Hematopoietic multipotent progenitor cell treated with erythropoietin and hydrocortisone succinate and interleukin-3 and kit ligand, for 4 days (in vitro differentiated cells): ENCODE results near the gene XPC.

Source experiments
- DNase-seq: peaks from one replicate; pipeline ENCODE4 v3.0.0-alpha.2; 2015

Gene XPC

DNA sequence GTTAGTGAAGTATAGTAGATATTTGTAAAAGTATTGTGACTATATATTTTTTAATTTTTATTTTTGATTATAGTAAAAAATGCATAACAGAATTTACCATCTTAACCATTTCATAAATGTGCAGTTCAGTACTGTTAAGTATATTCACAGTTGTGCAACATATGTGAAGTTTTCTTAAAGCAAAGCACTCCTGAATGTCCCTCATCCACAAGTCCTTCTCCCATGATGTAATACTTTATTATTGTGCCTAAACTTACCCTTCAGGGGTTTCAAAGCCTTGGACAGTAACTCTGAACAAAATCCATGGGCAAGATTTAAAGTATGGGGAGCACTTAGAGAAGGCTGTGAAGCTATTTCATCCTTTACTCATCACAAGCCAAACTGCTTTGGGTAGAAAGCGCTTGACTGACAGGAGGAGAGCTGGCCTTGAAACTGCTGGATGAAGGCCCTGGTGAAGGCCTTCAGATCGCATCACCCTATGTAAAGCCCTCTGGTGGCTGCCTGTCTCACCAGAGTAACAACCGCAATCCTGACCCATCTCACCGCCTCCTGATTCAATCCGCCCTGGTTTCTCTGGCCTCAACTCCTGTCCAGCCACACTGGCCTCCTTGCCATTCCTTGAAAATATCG, 28.3 kb upstream of the XPC start:
- peak; percentile 34 for DNase-seq

GRCh38 chr3:14204515-14205284, 26.3 kb upstream of the XPC start:
- peak; percentile 88 for DNase-seq

DNA sequence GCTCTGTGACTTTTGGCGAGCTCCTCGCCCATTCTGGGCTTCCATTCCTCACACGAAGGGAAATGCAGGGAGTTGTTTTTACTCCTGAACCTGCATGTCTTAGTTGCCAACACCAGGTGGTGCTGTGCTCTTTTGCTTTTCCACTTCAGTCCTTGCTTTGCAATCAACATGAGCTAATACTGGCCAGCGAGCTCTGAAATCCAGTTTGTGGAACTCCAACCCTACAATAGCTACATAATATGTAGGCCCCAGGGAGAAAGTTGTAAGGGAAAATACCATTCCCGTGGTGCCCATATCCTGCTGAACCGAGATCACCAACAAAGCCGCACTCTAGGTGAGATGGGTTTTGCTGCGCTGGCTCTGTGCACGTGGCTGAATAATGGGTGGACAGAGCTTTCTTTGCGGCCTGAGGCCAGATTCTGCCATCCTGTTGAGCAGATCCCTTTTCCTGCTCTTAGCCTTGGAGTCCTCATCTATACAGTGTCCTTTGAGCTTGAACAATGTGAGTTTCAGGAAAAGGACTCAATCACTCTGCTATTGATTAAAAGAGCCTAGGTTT, 25.2 kb upstream of the XPC start:
- peak; percentile 90 for DNase-seq

- no peak for DNase-seq
Measured at GRCh38 chr3:14202874-14203520, 24.6 kb upstream of the XPC start.

GRCh38 chr3:14201940-14202684, 23.7 kb upstream of the XPC start:
- no peak for DNase-seq

- DNase-seq: no peak
Measured at GRCh38 chr3:14200841-14201240, 22.4 kb upstream of the XPC start.

GRCh38 chr3:14200276-14200675, 21.9 kb upstream of the XPC start:
- DNase-seq: no peak

GRCh38 chr3:14199641-14200040, 21.2 kb upstream of the XPC start:
- no peak for DNase-seq

DNA sequence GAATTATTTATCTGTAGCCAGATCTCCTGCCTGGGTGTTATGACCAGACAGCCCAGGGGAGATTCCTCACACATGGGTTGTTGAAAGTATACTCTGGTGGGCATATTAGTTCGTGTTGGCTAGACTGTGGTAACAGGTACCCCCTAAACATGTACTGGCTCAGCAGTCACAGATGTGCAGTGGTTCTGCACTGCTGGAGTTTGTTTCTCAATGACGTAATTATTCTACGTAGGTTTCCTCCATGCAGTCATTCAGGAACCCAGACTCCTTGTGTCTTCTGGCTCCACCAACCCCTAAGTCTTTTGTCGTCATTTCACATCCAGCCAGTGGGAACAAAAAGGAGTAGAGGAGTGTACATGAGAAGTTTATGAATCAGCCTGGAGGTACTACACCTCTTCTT, 16.5 kb upstream of the XPC start:
- no peak for DNase-seq

DNA sequence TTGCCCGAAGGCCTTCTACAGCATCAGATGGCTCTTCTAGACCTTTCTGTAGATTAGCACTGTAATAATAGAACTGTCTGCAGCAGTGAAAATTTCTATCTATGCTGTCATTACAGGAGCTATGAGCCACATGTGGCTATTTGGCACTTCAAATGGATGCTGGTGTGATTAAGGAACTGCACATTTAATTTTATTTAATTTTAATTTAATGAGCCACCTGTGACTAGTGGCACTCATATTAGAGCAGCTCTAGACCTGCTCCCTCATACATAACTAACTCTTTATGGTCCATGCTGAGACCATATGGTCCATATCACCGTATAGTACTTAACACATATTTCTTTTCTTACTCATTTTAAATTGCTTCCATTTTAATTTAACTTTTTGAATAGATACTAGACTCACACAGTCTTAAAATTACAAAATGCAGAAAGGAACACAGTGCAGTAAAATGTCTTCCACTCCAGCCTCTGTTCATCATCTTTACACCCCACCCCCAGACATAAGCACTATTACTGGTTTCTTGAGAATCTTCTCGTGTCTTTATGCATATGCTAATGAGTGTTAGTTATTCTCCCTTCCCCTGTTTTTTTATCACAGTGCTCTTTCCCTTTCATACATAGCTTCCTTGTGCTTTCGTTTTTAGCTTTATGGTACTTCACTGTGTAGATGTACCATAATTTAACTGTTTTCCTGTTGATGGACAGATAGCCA, 9.8 kb upstream of the XPC start:
- no peak for DNase-seq

GRCh38 chr3:14186854-14187458, 8.6 kb upstream of the XPC start:
- DNase-seq: no peak

DNA sequence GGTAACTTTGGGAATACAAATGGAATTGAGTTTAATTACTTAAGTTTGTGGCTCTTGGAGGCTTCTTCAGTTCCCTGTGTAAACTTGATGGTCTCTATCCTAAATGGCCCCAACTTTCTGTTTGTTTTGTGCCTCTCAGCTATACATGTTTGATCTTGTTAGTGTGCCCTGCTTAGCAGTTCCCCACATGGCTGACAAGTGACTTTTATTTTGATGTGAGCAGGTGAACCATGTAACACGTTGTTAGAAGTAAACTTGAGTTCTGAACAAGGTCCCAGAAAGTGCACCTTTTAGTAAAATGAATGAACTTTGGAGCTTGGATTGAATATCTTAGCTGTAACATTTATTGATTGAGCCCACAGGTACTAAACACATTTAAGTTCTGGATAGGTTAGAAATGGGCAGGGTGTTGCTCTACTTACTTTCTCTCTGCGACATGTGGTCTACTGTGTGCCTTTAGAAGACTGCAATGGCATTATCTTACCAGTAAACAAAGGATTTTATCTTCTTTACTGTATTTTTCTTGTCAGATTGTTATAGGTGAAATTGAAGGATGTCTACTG, 4.7 kb upstream of the XPC start:
- DNase-seq: no peak

DNA sequence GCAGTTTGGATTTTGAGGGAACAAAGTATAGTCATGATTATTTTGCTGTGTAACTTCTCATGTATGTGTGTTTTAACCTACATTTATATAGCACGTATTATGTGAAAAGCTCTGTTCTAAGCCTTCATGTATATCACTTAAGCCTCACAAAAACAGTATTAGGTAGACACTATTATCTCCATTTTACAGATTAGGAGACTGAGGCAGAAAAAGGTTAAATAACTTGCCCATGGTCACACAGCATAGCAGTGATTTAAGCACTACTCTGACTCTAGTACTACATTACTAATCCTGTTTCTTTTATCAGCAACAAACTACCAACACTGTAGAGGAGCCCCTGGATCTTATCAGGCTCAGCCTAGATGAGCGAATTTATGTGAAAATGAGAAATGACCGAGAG, 2.9 kb upstream of the XPC start:
- no peak for DNase-seq

DNA sequence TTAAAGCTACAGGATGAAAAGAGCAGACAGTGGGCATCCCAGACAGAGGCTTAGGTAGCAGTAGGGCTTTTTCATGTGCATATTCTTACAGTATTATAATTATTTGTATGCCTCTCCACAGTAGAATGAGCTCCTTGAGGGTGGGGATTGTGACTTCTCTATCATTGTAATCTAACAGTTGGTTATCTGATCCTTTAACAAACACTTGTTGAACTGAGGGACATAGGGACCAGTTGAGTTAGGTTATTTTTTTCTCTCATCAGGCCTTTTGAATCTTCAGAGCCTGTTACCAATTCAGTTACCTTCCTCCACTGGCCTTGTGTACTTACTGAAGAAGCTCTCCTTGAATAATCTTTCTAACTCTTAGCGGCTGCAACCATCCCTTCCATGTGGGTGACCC, 1.4 kb upstream of the XPC start:
- no peak for DNase-seq

DNA sequence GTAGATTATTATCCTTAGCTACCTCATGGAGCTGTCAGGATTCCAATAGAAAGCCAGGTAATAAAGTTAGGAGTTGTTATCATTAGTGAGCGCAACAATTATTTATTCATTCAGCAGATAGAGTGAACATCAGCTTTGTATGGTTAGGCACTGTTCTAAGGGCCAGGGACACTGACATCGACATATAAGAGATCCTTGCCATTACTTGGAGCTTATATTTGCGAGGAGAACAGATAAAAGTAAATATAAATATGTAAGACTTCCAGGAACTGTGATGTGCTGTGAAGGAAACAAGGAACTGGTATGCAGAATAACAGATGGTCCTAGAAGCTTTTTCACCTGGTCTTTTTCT, 689 bp upstream of the XPC start:
- no peak for DNase-seq

DNA sequence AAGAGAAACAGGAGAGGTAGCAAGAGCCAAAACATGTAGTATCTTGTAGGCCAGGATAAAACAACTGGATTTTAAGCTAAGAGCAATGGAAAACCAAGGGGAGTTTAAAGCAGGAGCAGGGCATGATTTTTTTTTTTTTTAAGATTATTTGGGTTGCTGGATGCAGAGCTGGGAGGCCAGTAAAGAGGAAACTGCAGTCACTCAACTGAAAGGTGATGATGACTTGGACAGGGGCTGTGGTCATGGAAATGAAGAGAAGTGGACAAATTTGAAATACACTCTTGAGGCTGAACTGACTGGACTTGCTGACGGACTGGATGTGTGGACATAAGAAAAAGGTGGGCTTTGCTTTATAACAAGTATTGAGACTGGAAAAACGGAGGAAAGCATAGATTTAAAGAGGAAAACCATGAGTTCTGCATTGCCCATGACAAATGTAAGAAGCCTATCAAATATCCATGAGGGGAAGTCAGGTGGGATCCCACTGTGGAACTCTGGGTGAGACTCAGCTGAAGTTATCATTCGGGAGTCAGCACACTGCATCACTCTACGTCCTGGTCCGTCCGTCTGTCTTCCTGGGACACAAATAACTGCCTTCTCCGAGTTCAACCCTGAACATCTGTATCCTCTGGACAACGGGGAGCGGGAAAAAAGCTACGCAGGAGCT, 688 bp downstream of the XPC start:
- DNase-seq: peak; percentile 18

GRCh38 chr3:14175383-14176037, 2.9 kb downstream of the XPC start:
- DNase-seq: peak; percentile 86

DNA sequence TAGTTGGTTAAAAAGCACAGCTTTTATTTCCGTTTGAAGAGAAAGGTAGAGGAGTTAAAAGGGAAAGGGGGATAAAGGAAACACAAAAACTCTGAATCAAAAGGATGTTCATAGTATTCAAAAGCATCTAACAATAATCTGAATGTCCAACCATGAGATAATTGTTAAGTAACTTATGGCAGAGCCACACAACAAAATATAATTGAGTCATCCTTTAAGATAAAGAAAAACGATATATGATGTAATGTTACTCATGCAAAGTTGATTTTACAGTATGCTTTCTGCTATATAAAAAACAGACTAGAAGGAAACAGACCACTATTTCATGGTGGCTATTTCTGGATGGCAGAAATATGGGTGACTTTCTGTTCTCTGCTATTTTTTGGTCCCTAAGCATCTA, 3.9 kb downstream of the XPC start:
- DNase-seq: no peak

DNA sequence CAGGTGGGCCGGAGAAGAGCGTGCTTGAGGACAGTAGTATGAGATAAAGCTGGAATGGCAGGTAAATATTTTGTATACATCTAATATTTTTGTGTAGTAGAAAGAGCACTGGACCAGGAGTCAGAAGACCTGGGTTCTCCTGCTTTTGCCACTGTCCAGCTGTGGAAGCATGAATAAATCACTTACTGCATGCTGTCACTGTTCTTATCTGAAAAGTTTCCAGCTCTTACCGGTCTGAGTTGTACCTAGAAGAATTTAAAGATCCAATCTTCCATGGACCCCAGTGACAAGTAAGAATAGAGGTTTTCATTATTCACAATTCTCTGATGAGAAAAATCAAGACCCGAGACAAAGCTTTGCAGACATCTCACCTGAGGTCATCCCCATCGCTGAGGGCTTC, 5.9 kb downstream of the XPC start:
- no peak for DNase-seq

DNA sequence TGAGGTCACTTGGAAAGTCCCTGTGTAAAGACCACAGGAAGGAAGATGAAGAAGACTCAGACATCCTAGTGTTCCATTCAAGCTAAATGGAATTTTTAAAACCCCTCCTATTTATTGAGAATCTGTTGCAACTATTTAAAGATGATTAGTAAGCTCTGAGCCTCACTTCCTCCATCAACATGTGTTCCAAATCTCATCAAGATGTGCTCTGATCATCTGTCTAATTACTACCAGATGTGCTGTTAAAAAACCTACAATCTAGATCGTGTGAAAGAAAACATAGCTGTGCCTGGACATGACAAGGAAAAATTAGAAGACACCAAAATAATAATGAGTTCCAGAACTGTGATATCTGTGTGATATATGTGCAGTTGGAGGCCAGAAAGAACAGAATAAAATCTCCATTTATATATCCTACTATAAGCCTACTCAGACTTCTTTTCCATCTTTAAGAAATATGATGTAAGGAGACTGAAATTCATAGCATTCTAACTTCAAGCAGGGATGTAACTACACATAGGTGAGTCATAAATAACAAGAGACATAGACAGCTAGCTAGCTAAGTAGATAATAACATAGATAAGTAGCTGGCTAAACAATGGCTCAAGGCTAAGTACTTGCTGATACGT, 7.8 kb downstream of the XPC start:
- no peak for DNase-seq
